ENCODE measurements around the gene ESM1. TPM values are rescaled to one million over a fixed set of nuclear protein-coding genes. Genes with fewer than 3 reads are reported as not detected.

Gene ESM1
- total RNA-seq, 1 donor, result 19.6 TPM

DNA sequence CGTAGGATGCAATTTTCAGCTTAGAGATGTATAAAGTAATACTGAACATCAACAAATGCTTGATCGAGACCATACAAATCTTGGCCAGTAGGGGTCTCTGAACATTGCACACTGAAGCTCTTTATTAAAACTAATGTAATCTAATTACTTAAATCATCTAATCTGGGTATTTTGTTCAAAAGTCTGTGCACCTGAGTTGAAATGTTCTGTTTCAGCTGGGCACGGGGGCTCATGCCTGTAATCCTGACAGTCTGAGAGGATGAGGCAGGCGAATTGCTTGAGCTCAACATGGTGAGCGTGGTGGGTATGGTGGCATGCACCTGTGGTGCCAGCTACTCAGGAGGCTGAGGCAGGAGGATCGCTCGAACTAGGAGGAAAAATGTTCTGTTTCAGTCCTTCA lies 41.0 kb downstream of the ESM1 start:
- TF ChIP-seq, protein P1, sequence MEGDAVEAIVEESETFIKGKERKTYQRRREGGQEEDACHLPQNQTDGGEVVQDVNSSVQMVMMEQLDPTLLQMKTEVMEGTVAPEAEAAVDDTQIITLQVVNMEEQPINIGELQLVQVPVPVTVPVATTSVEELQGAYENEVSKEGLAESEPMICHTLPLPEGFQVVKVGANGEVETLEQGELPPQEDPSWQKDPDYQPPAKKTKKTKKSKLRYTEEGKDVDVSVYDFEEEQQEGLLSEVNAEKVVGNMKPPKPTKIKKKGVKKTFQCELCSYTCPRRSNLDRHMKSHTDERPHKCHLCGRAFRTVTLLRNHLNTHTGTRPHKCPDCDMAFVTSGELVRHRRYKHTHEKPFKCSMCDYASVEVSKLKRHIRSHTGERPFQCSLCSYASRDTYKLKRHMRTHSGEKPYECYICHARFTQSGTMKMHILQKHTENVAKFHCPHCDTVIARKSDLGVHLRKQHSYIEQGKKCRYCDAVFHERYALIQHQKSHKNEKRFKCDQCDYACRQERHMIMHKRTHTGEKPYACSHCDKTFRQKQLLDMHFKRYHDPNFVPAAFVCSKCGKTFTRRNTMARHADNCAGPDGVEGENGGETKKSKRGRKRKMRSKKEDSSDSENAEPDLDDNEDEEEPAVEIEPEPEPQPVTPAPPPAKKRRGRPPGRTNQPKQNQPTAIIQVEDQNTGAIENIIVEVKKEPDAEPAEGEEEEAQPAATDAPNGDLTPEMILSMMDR (IDR thresholded peaks at IDR 0.05; ENCODE audit: insufficient read depth, low read length), result peak; percentile 72
- no peak overlapping the region for H3K4me3 ChIP-seq (ENCODE audit: low read depth, low read length)
- DNase-seq (ENCODE audit: low read depth), result peak; percentile 75

DNA sequence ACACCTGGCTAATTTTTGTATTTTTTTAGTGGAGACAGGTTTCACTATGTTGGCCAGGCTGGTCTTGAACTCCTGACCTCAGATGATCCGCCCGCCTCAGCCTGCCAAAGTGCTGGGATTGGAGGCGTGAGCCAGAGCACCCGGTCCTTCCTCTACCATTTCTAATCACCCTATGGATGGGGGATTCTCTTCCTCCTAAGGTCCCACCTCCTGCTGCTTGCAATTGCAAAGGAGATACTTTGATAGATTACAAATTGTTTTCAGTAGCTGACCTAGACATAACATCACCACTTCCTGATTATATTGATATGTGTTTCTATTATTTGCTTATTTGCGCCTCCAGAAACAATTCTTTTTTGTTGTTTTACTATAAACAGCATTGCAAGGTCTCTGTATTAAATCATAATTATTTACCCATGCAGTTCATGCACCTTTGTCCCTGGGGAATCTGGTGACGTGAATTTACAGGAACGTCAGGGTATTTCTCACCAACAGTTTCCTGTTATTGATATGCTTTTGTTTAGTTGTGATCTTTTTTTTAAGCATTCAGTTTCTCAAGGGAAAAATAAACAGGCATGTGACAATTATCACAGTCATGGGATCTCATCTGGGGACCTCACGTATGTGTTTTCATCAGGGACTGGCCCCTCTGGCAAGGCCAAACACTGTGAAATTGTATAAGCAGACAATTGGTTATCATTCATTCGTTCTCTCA lies 43.2 kb downstream of the ESM1 start:
- TF ChIP-seq, protein P1 (IDR thresholded peaks at IDR 0.05; ENCODE audit: insufficient read depth, low read length), result no peak

DNA sequence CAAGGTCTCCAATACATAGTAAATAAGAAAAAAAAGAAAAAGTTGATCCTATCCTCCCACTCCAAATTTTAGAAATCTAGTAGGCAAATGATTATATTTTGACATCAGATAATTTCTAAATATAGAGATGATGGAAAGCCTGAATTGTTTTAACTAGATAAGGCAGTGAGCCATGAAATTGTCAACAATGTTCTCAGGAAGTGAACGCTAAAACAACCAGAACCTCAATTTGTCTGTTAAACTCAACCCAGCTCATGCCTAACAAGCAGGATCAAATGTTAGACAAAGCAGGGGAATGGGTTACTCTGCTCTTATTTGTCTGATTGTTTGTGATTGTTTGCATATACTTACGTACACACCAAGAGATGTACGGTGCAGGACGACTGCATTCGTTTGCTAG lies 49.2 kb downstream of the ESM1 start:
- TF ChIP-seq, protein P1 (IDR thresholded peaks at IDR 0.05; ENCODE audit: insufficient read depth, low read length), result no peak
- peak; percentile 7 for DNase-seq (ENCODE audit: low read depth)
- H3K4me3 ChIP-seq (ENCODE audit: low read depth, low read length), result no peak overlapping the region

More for the DNA sequence above, 43.2 kb downstream of the ESM1 start:
- H3K4me3 ChIP-seq (ENCODE audit: low read depth, low read length), result no peak overlapping the region
- DNase-seq (ENCODE audit: low read depth), result peak; percentile 9

DNA sequence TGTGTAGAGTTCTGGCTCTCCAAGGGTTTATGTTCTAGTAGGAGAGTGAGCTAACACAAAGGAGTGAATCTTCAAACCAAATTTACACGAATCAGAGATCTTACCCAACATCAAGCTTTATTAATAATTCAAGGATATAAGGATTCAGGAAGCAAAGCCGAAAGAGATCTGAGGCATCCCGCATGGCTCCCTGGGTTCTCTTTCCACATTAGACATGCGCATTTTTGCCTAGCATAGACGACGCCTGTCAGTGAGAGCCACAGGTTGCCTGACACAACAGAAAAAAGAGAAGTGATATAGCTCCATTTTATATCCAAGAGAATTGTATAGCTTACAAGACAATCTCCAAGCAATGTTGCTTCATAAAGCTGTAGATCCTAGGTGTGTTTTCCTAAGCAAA lies 52.6 kb downstream of the ESM1 start:
- no peak overlapping the region for H3K4me3 ChIP-seq (ENCODE audit: low read depth, low read length)
- TF ChIP-seq, protein P1 (IDR thresholded peaks at IDR 0.05; ENCODE audit: insufficient read depth, low read length), result no peak
- no peak for DNase-seq (ENCODE audit: low read depth)

DNA sequence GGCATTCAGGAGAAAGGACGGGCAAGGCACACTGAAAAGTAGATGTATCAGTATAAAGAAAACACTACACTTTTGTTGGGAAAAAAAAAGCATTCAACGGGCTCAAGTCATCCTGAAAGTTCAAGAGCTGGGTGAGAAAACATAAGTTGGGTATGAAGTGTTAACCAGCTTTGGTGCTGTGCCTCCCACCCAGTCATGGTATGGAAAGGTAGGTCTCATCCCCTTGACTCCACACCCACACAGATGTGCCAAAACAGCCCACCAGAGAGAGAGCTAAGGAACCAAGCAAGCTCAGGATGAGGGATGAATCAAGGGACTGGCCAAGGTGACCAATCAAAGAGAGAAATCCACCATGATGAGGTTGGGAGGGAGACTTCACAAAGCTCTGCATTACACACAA lies 54.7 kb downstream of the ESM1 start:
- H3K4me3 ChIP-seq (ENCODE audit: low read depth, low read length), result no peak overlapping the region
- DNase-seq (ENCODE audit: low read depth), result no peak
- TF ChIP-seq, protein P1 (IDR thresholded peaks at IDR 0.05; ENCODE audit: insufficient read depth, low read length), result no peak

Other genes with a start within 250 kb of the ESM1 start
- not detected in 2 replicates for gene GZMK, start 38.7 kb upstream of the ESM1 start, total RNA-seq (ENCODE audit: low replicate concordance)
- not detected in 2 replicates for gene GZMA, start 117.1 kb upstream of the ESM1 start, total RNA-seq (ENCODE audit: low replicate concordance)
- 79.7 and 244 TPM in 2 replicates for gene GPX8, start 174.6 kb upstream of the ESM1 start, total RNA-seq (ENCODE audit: low replicate concordance)
- not detected in 2 replicates for gene CDC20B, start 187.6 kb upstream of the ESM1 start, total RNA-seq (ENCODE audit: low replicate concordance)
- gene MCIDAS, start 241.7 kb upstream of the ESM1 start, total RNA-seq (ENCODE audit: low replicate concordance), result not detected in 2 replicates
- gene CCNO, start 248.0 kb upstream of the ESM1 start, total RNA-seq (ENCODE audit: low replicate concordance), result 0.18 TPM in 1 of 2 replicates, not detected in the other